ENCODE data around the gene DEFB128.

The DEFB128 gene

GRCh38 chr20:145877-146276 lies 43.6 kb downstream of the DEFB128 start:
- DNase-seq, result no peak

GRCh38 chr20:142290-142689 lies 47.2 kb downstream of the DEFB128 start, which contains the start of gene DEFB126:
TSS of gene DEFB126 (plus strand) at chr20:142590. CDS start at chr20:142629, 39 bp downstream.
- no peak for DNase-seq
